ENCODE measurements around the gene CARMIL3.

The CARMIL3 gene

DNA sequence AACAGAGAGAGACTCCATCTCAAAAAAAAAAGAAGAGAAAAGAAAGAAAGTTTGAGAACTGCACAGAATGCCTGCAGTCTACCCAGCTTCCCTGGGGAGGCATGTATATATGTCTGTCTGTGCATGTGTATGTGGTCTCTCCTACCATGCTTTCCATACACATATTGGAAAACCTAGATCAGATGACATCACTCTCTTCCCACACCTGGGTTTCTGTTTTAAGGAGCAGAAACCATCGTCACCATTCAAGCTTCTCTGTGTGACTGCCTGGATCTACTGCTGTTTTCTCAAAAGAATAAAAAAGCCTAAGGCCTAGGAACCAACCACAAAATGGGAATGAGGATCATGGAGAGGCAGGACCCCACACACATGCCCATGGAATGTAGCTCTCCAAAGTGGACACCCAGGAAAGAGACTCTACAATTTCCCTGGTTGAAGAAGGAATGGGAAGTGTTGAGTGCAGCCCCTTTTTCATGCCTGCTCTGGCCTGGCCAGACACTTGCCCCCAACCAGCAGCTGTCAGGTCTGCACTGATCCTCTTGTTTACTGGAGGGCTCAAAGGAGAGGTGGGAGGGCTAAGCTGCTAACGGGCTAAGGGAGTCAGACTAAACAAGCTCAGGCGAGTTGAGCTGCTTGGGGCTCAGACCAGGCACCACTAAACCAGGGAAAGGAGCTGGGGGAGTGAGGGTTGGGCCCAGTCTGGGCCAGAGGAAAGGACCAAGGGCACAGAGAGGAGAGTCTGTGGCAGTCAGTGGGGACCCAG is 34.6 kb downstream of the CARMIL3 start:
- DNase-seq (ENCODE audit: low read depth) = no peak
- H3K4me3 ChIP-seq (ENCODE audit: low read depth, low read length) = no peak overlapping the region

GRCh38 chr14:24087004-24087403 is 35.2 kb downstream of the CARMIL3 start:
- DNase-seq (ENCODE audit: low read depth) = no peak

DNA sequence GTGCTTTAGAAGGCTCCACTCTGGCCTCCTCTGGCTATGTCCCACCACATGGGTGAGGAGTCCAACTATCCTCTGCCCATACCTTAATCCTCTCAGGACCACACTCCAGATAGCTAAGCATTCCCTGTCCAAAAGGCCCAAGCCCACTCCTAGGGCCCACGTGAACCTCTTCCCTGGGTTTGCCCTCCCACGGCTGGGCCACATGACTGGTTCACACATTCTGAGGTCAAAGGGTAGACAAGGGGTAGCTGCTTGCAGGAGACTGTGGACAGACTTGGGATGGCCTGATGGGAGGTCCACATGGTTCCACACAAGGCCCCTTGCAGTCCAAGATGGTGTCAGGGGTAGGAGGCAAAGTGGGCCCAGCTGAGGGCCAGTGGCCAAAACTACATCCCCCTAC is 36.3 kb downstream of the CARMIL3 start:
- no peak overlapping the region for H3K4me3 ChIP-seq (ENCODE audit: low read depth, low read length)
- no peak for DNase-seq (ENCODE audit: low read depth)

More at GRCh38 chr14:24087004-24087403, 35.2 kb downstream of the CARMIL3 start:
- H3K4me3 ChIP-seq (ENCODE audit: low read depth, low read length) = no peak overlapping the region

DNA sequence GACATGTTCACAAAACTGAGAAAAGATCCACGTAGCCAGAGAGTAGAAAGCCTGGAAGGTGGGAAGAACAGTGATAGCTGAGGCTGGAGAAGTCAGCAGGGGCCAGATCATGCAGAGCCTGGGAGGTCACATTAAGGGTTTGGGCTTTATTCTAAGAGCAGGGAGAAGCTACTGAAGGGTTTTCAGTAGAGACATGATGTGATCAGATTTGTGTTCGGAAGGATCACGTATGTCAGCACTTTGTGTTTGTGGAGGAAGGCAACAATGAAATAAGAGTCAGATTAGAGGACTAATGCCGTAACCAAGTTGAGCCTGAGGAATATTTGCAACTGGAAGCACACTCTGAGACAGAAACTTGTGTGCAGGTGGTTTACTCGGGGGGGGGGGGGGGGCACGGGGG is 38.1 kb downstream of the CARMIL3 start:
- DNase-seq (ENCODE audit: low read depth) = no peak
- no peak overlapping the region for H3K4me3 ChIP-seq (ENCODE audit: low read depth, low read length)

- no peak overlapping the region for H3K4me3 ChIP-seq (ENCODE audit: low read depth, low read length)
- DNase-seq (ENCODE audit: low read depth) = no peak
These were observed 40.3 kb downstream of the CARMIL3 start for GRCh38 chr14:24092110-24092504.

DNA sequence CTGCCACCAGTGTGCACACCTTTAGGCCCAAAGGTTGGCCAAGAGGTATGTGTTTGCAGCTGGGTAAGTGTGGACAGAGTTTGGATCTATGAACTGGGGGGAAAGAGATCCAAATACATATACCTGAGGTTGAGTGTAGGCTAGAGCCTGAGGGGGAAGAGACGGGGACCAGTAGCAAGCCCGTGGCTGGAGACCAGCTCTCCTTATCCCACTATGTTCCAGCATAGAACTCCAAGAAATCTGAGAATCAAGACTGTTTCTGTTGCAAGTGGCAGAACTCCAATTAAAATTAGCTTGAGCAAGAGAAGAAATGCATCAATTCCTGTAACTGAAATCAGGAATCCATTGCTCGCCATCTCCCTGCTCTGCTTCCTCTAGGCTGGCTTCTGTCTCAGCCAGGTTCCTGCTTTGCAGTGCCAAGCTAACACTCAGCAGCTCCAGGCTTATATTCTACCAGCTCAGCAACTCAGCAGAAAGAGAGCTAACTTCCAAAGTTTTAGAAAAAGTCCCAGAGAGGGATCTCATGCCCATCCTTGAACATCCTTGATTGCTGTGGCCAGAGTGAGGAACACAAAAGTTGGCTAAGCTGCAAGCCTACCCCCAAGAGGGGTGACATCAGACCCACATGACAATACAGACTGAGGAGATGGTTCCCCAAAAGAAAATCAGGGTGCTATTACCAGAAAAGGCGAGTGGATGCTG is 40.8 kb downstream of the CARMIL3 start:
- no peak for DNase-seq (ENCODE audit: low read depth)
- no peak overlapping the region for H3K4me3 ChIP-seq (ENCODE audit: low read depth, low read length)

DNA sequence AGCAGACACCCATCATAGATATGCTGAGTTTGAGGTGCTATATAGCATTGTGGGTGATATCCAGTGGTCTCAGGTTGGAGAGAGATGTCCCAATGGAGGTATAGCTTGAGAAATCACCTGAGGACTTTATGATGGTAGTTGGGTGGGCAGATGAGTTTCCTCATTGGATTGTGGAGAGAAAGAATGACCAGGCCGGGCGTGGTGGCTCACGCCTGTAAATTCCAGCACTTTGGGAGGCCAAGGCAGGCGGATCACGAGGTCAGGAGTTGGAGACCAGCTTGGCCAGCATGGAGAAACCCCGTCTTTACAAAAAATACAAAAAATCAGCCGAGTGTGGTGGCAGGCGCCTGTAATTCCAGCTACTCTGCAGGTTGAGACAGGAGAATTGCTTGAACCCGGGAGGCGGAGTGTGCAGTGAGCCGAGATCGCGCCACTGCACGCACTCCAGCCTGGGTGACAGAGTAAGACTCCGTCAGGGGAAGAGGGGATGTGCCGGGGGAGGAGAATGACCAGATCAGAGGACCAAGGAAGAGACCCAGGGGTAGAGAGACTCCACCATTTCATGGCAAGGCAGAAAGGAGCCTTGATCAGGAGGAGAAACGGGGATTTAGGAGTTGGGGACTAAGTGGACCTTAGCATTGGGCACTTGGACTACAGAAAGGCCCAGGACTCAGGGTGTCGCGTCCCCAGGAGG is 41.5 kb downstream of the CARMIL3 start:
- DNase-seq (ENCODE audit: low read depth) = no peak
- H3K4me3 ChIP-seq (ENCODE audit: low read depth, low read length) = peak overlapping the region; percentile 65

DNA sequence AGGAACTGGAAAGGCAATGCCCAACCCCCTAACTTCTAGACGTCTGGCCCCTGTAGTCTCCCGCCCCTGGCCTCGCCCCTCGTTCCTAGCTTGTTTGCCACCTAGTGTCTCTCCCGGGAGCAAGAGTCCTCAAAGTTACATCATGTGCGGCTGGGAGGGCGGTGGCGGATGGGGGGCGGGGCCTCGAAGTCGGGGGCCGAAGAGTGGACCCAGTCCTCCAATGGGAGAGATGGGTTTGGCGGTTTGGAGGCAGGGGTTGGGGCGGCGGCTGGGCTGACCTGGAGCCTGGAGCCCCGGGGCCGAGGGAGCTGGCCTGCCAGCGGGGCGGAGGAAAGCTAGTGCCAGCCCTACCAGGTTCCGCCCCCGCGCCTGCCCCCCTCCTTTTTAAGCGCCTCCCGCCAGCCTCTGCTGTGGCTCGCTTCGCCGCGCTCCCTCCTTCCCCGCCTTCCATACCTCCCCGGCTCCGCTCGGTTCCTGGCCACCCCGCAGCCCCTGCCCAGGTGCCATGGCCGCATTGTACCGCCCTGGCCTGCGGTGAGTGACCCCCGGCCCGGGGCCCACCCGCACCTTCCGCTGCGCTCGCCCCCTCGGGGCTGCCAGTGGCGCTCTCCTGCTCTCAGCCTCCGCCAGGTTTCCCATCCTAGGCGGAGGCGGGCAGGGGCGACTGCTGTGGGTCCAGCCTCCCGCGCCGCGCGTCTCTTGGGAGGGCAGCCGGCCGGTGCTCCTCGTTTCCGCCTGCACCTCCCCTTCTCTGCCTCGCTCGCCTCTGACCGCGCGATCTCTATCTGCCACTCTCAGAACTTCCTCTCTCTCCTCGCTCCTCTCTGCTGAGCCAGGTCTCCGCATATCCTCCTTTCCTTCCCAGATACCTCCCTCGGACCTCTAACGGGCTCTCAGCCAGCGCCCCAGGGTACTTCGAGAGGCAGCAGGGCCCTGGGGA is 42.4 kb downstream of the CARMIL3 start, which contains the start of gene PCK2:
Gene PCK2 (plus strand): TSS at position 411 of the 940 bp plus-strand sequence. CDS start 95 bp downstream, at position 506.
- peak; percentile 57 for DNase-seq (ENCODE audit: low read depth)
- H3K4me3 ChIP-seq (ENCODE audit: low read depth, low read length) = peak within 1 kb of the TSS; percentile 65

- DNase-seq (ENCODE audit: low read depth) = no peak
- H3K4me3 ChIP-seq (ENCODE audit: low read depth, low read length) = peak overlapping the region; percentile 65
These were observed 43.0 kb downstream of the CARMIL3 start for GRCh38 chr14:24094841-24095270.

- peak overlapping the region; percentile 65 for H3K4me3 ChIP-seq (ENCODE audit: low read depth, low read length)
- DNase-seq (ENCODE audit: low read depth) = no peak
These were observed 43.7 kb downstream of the CARMIL3 start for GRCh38 chr14:24095271-24096068.

GRCh38 chr14:24096545-24097181 is 44.9 kb downstream of the CARMIL3 start:
- no peak for DNase-seq (ENCODE audit: low read depth)
- H3K4me3 ChIP-seq (ENCODE audit: low read depth, low read length) = no peak overlapping the region

- H3K4me3 ChIP-seq (ENCODE audit: low read depth, low read length) = no peak overlapping the region
- DNase-seq (ENCODE audit: low read depth) = no peak
These were observed 46.6 kb downstream of the CARMIL3 start for GRCh38 chr14:24098229-24098926.

DNA sequence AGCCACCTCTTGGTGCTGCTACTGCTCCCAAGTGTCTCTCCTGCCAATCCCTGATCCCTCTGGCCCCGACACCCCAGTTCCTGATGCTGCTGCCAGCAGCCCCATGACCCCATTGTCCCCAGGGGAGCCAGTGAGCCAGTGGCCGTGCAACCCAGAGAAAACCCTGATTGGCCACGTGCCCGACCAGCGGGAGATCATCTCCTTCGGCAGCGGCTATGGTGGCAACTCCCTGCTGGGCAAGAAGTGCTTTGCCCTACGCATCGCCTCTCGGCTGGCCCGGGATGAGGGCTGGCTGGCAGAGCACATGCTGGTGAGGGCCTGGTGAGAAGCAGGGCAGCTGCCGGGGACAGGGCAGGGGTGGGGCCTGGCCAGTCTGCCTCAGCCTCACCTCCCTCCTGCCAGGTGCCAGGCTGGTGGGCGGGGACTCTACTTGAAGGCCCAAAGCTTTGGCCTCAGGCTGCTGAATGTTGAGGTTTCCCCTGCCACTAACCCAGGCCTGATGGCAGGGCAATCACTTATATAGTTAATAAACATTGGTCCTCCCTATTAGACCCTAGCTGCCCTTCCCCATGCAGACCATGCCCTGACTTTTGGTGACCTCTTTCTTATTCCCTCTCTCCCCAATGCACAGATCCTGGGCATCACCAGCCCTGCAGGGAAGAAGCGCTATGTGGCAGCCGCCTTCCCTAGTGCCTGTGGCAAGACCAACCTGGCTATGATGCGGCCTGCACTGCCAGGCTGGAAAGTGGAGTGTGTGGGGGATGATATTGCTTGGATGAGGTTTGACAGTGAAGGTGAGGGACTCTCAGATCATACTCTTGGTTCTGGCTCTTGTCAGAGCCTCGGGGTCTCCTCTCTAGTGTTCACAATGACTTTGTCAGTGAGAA is 47.4 kb downstream of the CARMIL3 start:
- DNase-seq (ENCODE audit: low read depth) = no peak

DNA sequence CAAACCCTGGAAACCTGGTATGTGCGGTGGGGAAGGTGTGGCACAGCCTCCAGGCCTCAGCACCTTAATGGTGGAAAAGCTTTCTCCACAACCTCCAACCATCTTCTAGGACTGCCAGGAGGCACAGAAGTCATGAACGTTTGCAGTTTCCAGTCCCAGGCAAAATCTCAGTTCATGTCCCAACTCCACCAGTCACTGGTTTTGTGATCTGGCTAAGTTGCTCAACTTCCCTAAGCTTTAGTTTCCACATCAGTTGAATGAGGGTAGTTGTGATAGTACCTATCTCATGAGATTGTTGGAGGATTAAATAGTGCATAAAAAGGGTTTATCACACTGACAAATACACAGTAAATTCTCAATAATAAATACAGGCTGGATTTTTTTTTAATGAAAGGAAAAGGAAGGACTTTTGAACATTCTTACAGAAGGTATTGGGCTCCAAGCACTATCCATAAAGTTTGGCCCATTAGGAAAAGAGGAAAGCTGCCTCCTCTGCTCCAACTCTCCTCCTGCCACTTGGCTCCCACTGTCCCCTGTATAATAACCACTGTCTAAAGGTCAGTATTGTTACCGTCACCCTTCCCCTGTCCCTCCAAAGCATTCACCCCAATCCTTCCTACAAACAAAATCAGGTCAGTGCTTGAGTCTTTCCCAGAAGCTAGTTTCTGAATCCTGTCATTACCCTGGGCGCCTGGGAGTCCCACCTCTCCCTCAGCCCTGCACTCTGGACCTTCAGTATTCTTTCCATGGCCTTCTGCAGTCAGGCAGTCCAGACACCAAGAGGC is 48.6 kb downstream of the CARMIL3 start:
- DNase-seq (ENCODE audit: low read depth) = no peak
- H3K4me3 ChIP-seq (ENCODE audit: low read depth, low read length) = no peak overlapping the region

More for the DNA sequence above, 47.4 kb downstream of the CARMIL3 start:
- H3K4me3 ChIP-seq (ENCODE audit: low read depth, low read length) = no peak overlapping the region

DNA sequence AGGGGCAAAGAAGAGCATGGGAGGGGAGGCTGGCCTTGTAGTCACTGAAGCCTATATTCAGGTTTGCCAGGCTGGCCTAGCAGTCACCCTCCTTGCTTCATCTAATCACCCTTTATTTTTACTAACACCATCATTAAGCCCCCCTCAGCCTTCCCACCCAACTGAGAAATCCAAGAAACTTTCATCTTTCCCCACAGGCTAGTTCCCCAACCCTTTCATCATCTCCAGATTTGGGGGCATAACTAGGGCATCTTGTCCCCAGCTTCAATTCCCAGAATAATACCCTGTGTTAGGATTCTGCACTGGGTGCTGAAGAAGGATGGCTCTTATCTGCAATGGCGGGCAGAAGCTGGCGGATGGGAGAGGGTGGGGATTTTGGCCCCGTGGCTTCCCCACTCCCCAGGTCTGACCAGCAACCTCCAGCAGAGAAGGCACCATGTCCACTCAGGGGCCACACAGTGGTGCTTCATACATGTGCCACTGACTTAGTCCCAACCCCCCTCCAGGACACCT is 49.2 kb downstream of the CARMIL3 start:
- DNase-seq (ENCODE audit: low read depth) = no peak
- no peak overlapping the region for H3K4me3 ChIP-seq (ENCODE audit: low read depth, low read length)

Data from skeletal muscle cell (primary cell).